ENCODE measurements around the gene DGCR8.

The DGCR8 gene

GRCh38 chr22:20137671-20138416 lies 57.8 kb downstream of the DGCR8 start:
- Histone ChIP-seq H3K79me2 (ENCODE audit: insufficient read depth, low read length) (no peaks in the 10 kb centered on the region), H3K27me3 (ENCODE audit: low read length) (no peaks in the 10 kb centered on the region), H3K4me2 (ENCODE audit: low read depth, low read length, poor library complexity, severe bottlenecking) (no peak overlapping the region), H3K9me3 (ENCODE audit: insufficient read depth, low read length) (no peaks in the 10 kb centered on the region), H3F3A (ENCODE audit: insufficient read depth) (no peaks in the 10 kb centered on the region), H3K9me2 (replicated peaks; ENCODE audit: insufficient read depth, low read length) (no peaks in the 10 kb centered on the region), H3K27ac (ENCODE audit: low read depth, low read length) (no peak overlapping the region), H3K9ac (ENCODE audit: low read length) (no peak overlapping the region), H2AFZ (ENCODE audit: low read depth, low read length, severe bottlenecking) (no peak overlapping the region), H3K4me3 (ENCODE audit: insufficient read depth, low read length, poor library complexity, severe bottlenecking) (no peak overlapping the region), H4K20me1 (ENCODE audit: low read depth, low read length) (no peaks in the 10 kb centered on the region), H3K36me3 (ENCODE audit: low read length) (no peaks in the 10 kb centered on the region)
- TF ChIP-seq EZH2phosphoT487 (conservative IDR thresholded peaks at IDR 0.05; ENCODE audit: low read length) = no peak
- TF ChIP-seq, protein P1, sequence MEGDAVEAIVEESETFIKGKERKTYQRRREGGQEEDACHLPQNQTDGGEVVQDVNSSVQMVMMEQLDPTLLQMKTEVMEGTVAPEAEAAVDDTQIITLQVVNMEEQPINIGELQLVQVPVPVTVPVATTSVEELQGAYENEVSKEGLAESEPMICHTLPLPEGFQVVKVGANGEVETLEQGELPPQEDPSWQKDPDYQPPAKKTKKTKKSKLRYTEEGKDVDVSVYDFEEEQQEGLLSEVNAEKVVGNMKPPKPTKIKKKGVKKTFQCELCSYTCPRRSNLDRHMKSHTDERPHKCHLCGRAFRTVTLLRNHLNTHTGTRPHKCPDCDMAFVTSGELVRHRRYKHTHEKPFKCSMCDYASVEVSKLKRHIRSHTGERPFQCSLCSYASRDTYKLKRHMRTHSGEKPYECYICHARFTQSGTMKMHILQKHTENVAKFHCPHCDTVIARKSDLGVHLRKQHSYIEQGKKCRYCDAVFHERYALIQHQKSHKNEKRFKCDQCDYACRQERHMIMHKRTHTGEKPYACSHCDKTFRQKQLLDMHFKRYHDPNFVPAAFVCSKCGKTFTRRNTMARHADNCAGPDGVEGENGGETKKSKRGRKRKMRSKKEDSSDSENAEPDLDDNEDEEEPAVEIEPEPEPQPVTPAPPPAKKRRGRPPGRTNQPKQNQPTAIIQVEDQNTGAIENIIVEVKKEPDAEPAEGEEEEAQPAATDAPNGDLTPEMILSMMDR (IDR thresholded peaks at IDR 0.05; ENCODE audit: insufficient read depth, low read length, poor library complexity, severe bottlenecking) = no peak

GRCh38 chr22:20138417-20138738 lies 58.3 kb downstream of the DGCR8 start:
- no peaks in the 10 kb centered on the region for H3F3A ChIP-seq (ENCODE audit: insufficient read depth)
- H3K27me3 ChIP-seq (ENCODE audit: low read length) = no peaks in the 10 kb centered on the region
- no peak for TF ChIP-seq EZH2phosphoT487 (conservative IDR thresholded peaks at IDR 0.05; ENCODE audit: low read length)
- TF ChIP-seq, protein P1 (IDR thresholded peaks at IDR 0.05; ENCODE audit: insufficient read depth, low read length, poor library complexity, severe bottlenecking) = no peak
- no peak overlapping the region for H3K9ac ChIP-seq (ENCODE audit: low read length)
- no peaks in the 10 kb centered on the region for H4K20me1 ChIP-seq (ENCODE audit: low read depth, low read length)
- H3K9me2 ChIP-seq (replicated peaks; ENCODE audit: insufficient read depth, low read length) = no peaks in the 10 kb centered on the region
- H3K4me2 ChIP-seq (ENCODE audit: low read depth, low read length, poor library complexity, severe bottlenecking) = no peak overlapping the region
- H2AFZ ChIP-seq (ENCODE audit: low read depth, low read length, severe bottlenecking) = no peak overlapping the region
- no peak overlapping the region for H3K27ac ChIP-seq (ENCODE audit: low read depth, low read length)
- no peak overlapping the region for H3K4me3 ChIP-seq (ENCODE audit: insufficient read depth, low read length, poor library complexity, severe bottlenecking)
- no peaks in the 10 kb centered on the region for H3K9me3 ChIP-seq (ENCODE audit: insufficient read depth, low read length)
- no peaks in the 10 kb centered on the region for H3K79me2 ChIP-seq (ENCODE audit: insufficient read depth, low read length)
- no peaks in the 10 kb centered on the region for H3K36me3 ChIP-seq (ENCODE audit: low read length)

GRCh38 chr22:20138868-20139267 lies 58.8 kb downstream of the DGCR8 start:
- Histone ChIP-seq H3F3A (ENCODE audit: insufficient read depth) (no peaks in the 10 kb centered on the region), H4K20me1 (ENCODE audit: low read depth, low read length) (no peaks in the 10 kb centered on the region), H3K27me3 (ENCODE audit: low read length) (no peaks in the 10 kb centered on the region), H3K36me3 (ENCODE audit: low read length) (no peaks in the 10 kb centered on the region), H3K4me3 (ENCODE audit: insufficient read depth, low read length, poor library complexity, severe bottlenecking) (no peak overlapping the region), H3K27ac (ENCODE audit: low read depth, low read length) (no peak overlapping the region), H3K9me2 (replicated peaks; ENCODE audit: insufficient read depth, low read length) (no peaks in the 10 kb centered on the region), H3K79me2 (ENCODE audit: insufficient read depth, low read length) (no peaks in the 10 kb centered on the region), H2AFZ (ENCODE audit: low read depth, low read length, severe bottlenecking) (no peak overlapping the region), H3K4me2 (ENCODE audit: low read depth, low read length, poor library complexity, severe bottlenecking) (no peak overlapping the region), H3K9ac (ENCODE audit: low read length) (no peak overlapping the region), H3K9me3 (ENCODE audit: insufficient read depth, low read length) (no peaks in the 10 kb centered on the region)
- TF ChIP-seq, protein P1 (IDR thresholded peaks at IDR 0.05; ENCODE audit: insufficient read depth, low read length, poor library complexity, severe bottlenecking) = no peak
- no peak for TF ChIP-seq EZH2phosphoT487 (conservative IDR thresholded peaks at IDR 0.05; ENCODE audit: low read length)

All from SU-DHL-6 (cell line).